DMS153 treated with DMSO at 0.1 percent for 48 hours (cell line): ENCODE data around the gene DEFB131A.
"Not testable (repeated sequence)": the region's sequence is repeated elsewhere in the genome, so short reads cannot be mapped to it uniquely, and the experiment has no call there.

ENCODE experiments used
- DNase-seq: peaks from one replicate; lab custom pipeline; 2025; ENCODE audit not compliant: unreplicated experiment; lab: John Stamatoyannopoulos, UW

The DEFB131A gene, protein sequence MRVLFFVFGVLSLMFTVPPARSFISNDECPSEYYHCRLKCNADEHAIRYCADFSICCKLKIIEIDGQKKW

GRCh38 chr4:9444114-9444513 is at the start of gene DEFB131A:
TSS of gene DEFB131A (plus strand) at chr4:9444414. CDS start at chr4:9444534, 120 bp downstream.
- not testable (repeated sequence) for DNase-seq

DNA sequence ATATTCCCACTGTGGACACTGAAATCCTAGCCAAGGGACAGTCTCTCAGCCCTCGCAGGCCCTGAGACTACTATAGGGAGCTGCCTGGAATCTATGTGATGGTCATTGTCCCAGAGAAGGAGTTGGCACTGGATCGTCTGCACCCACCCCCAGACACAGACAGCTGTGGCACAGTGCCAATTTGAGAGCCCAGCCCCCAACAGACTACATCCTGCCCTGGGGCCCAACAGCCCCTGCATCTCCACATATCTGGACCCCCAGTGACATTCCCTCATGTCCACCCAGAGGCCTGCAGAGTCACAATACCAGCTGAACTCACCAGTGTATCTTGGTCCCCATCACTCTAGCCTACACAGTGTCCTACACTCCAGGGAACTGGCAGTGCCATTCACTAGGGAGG is 38.4 kb upstream of the DEFB131A start:
- not testable (repeated sequence) for DNase-seq

DNA sequence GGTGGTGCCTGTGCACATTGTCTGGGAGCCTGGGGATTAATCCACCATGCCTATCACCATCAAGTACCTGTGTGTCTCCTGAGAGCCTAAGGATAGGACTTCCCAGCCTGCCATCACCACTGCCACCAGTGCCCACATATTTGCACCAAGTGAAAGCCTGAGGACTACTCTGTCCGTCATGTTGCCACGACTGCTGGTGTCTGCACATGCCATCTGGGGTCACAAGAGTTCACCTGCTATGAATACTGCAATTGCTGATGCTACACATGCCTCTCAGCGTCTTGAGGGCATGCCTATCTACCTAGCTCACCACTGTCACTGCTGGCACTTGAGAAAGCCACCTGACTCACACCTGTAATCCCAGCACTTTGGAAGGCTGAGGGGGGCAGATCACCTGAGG is 37.7 kb upstream of the DEFB131A start:
- DNase-seq, result not testable (repeated sequence)

DNA sequence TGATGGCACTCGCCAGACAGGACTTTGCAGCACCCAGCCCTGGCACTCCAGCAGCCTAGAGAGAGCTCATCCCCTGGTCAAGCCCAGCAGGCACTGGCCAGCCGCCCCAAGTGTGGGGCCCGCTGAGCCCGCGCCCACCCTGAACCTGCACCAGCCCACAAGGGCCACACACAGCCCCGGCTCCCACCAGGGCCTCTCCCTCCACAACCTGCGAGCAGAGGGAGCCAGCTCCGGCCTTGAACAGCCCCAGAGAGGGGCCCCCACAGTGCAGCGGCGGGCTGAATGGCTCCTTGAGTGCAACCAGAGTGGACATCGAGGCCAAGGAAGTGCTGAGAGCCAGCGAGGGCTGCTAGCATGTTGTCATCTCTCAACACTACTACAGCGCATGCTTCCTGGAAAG is 34.4 kb upstream of the DEFB131A start:
- DNase-seq, result no peak

DNA sequence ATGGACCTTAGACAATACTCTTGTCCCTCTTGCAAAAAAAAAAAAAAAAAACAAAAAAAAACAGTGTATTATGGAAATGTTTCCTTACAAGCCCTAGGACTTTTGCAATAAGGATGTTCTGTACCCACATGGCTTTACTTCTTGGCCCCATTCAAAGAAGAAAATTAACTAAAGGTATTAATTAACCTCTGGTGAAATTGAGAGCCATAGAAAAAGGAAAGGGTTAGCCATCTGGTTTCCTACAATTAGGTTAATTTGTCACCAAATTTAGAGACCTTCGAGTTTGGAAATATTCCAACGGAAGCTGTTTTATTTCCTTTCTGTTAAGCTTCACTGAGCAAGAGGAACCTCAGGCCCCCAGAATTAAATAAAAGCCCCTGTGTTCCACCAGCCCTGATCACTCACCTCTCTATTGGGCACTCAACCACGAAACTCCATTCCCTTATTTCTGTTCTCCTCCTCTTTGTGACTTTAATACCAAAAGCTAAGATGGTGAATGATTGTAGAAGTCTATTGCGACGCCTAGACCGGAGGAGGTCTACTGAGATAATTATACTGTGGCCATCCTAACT is 22.2 kb upstream of the DEFB131A start:
- not testable (repeated sequence) for DNase-seq

- DNase-seq, result not testable (repeated sequence)
Observed at GRCh38 chr4:9425916-9426315, 18.3 kb upstream of the DEFB131A start.

DNA sequence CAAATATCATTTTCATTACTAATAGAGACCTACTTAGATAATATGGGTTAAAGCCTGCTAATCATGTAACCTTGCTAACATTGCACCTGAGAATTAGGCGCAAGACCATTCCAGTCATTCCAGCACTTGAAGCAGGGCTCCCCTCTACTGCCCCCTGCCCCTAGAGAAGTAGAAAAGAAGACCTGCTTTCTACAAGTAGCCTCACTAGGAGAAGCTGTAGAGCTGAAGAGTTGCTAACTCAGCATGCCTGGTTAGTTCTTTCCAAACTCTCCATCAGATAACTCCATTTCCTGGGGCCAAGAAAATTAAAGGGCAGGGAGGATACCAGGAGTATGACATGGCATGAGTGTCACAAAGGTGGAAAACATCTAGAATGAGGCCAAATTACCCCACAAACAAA is 14.2 kb upstream of the DEFB131A start:
- DNase-seq, result not testable (repeated sequence)

GRCh38 chr4:9433320-9433719 is 10.9 kb upstream of the DEFB131A start:
- DNase-seq, result not testable (repeated sequence)

DNA sequence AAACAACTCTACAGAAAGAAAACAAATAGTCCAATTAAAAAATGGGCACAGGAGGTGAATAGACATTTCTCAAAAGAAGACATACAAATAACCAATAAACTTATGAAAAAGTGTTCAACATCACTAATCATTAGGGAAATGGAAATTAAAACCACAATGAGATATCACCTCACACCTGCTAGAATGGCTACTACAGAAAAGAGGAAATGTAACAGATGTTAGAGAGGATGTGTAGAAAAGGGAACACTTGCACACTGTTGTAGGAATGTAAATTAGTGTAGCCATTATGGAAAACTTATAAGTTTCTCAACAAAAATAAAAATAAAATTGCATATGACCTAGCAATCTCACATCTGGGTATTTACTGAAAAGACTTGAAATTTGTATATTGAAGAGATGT is 7.5 kb upstream of the DEFB131A start:
- not testable (repeated sequence) for DNase-seq

DNA sequence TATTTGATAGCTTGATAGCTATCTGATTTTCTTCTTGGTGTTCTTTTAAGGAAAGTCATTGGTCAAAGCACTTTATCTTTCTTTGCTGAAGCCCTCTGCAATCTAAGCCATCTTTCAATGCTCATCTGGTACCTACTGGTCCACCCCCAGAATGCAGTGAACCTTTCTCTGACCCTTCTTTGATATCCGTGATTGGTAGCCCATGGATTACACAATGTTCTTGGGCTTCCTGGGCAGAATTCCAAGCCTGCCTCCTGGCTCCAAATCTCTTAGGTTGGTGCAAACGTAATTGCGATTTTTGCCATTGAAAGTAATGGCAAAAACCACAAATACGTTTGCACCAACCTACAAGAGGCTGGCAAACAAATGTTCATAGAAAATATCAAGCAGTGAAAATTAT is 1.9 kb upstream of the DEFB131A start:
- not testable (repeated sequence) for DNase-seq

GRCh38 chr4:9444681-9445080 is 467 bp downstream of the DEFB131A start:
- DNase-seq, result not testable (repeated sequence)

DNA sequence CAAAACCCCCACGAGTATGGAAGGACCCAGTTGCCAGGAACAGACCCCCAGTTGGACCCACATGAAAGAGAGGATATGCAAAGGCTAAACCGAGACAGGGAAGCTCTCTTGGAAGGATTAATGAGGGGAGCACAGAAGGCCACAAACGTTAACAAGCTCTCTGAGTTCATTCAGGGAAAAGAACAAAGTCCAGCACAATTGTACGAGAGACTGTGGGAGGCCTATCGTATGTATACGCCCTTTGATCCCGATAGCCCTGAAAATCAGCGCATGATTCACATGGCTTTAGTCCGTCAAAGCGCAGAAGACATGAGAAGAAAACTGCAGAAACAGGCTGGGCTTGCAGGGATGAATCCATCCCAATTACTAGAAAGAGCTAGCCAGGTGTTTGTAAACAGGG is 8.0 kb downstream of the DEFB131A start:
- DNase-seq, result not testable (repeated sequence)

GRCh38 chr4:9454284-9454683 is 10.1 kb downstream of the DEFB131A start:
- not testable (repeated sequence) for DNase-seq

DNA sequence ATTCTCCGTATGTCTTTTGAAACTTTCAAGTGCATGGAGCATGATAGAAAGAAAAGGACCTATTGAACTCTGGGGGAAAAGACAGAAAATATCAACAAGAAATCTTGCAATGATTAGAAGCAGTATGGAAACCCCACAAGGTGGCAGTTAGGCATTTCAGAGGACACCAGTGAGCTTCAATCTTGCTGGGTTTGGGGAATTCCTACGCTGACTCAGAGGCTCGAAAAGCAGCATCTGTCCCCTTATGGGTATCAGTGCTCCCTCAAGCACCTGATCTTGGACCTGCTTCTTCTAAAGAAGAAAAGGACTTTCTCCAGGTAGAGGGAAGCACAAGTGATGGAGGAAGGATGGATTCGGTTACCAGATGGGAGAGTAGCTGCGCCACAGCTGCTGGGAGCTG is 10.8 kb downstream of the DEFB131A start:
- not testable (repeated sequence) for DNase-seq

DNA sequence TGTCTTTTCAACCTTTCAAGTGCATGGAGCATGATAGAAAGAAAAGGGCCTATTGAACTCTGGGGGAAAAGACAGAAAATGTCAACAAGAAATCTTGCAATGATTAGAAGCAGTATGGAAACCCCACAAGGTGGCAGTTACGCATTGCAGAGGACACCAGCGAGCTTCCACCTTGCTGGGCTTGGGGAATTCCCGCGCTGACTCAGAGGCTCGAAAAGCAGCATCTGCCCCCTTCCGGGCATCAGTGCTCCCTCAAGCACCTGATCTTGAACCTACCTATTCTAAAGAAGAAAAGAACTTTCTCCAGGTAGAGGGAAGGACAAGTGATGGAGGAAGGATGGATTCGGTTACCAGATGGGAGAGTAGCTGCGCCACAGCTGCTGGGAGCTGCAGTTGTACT is 35.3 kb downstream of the DEFB131A start:
- not testable (repeated sequence) for DNase-seq

- DNase-seq, result not testable (repeated sequence)
Observed at GRCh38 chr4:9480066-9480465, 35.9 kb downstream of the DEFB131A start.

DNA sequence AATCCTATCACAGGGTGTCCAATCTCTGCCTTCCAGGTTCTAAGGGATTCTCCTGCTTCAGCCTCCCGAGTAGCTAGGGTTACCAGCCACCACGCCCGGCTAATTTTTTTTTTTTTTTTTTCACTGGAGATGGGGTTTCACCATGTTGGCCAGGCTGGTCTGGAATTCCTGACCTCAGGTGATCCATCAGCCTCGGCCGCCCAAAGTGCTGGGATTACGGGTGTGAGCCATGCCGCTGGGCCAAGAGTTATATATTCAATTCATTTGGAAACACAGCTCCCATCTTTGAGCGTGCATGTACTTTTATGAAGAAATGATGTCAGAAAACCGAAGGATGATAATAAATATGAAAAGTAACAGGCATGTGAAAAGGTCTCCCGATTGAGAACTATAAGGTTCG is 38.7 kb downstream of the DEFB131A start:
- DNase-seq, result not testable (repeated sequence)

GRCh38 chr4:9483682-9484081 is 39.5 kb downstream of the DEFB131A start:
- not testable (repeated sequence) for DNase-seq

GRCh38 chr4:9486880-9487279 is 42.7 kb downstream of the DEFB131A start:
- not testable (repeated sequence) for DNase-seq

DNA sequence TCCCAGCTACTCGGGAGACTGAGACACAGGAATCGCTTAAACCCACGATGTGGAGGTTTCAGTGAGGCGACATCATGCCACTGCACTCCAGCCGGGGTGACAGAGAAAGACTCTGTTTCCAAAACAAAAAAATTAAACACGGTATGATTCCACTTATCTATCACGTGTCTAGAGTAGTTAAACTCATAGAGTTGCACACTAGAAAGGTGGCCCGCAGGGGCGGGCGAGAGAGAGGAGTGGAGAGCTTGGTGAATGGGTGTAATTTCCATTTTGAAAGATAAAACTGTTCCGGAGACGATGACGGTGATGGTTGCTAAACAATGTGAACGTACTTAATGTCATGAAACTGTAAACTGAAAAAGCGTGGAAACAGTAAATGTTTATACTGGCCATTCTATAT is 44.6 kb downstream of the DEFB131A start:
- not testable (repeated sequence) for DNase-seq

DNA sequence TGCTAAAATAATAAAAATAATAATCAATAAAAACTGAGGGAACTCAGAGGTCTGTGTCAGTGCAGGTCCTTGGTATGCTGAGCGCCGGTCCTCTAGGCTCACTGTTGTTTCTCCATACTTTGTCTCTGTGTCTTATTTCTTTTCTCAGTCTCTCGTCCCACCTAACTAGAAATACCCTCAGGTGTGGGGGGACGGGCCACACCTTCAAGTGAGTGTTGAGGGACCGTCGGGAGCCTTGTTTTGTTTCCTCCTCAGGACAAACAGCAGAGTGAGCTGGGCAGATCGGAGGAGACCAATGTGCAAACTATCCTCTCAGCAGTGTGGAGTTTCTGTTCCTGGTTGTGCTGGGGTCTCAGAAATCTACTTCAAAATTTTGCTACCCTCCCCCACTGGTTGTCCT is 46.3 kb downstream of the DEFB131A start:
- DNase-seq, result not testable (repeated sequence)

DNA sequence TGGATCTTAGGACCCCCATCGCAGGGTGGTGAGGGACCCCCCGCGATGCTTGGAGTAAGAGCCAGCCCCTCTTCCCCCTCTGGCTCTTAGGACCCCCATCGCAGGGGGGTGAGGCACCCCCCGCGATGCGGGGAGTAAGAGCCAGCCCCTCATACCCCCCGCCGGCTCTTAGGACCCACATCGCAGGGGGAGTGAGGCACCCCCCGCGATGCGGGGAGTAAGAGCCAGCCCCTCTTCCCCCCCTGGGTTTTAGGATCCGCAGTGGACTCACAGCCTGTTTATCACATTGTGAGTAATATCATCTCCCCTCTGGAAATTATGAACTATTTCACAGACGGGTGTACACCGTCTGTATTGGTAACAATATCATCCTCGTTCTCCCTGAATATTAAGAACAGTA is 46.8 kb downstream of the DEFB131A start:
- DNase-seq, result not testable (repeated sequence)

- not testable (repeated sequence) for DNase-seq
Observed at GRCh38 chr4:9493589-9493988, 49.4 kb downstream of the DEFB131A start.
